HEK293 (cell line): ENCODE measurements around the gene LIPN.
A peak's percentile ranks its signal among the peaks of the same experiment; 100 is the strongest.

Experiments
- CTCF ChIA-PET: fragments of 350-600 bp; formaldehyde crosslinking; extraction: SDS; loops from one replicate; lab custom pipeline; 2021; ENCODE audit warnings: antibody characterized with exemption; lab: Yijun Ruan, JAX
- POLR2A ChIA-PET: fragments of 300-600 bp; formaldehyde crosslinking; extraction: SDS; loops from one replicate; lab custom pipeline; 2020; ENCODE audit warnings: antibody characterized with exemption, inconsistent platforms; lab: Yijun Ruan, JAX
- H3K27ac ChIP-seq: fragments of 200-500 bp; sonication (Bioruptor generic); 2 replicates; pipeline ENCODE4 v1.5.1; 2014; ENCODE audit warnings: low read depth, low read length, control low read depth, inconsistent platforms; ENCODE audit errors: extremely low read depth
- H3K36me3 ChIP-seq, 2 experiments: fragments of 200-500 bp in 1 of 2; sonication (Bioruptor generic) in 1 of 2; 1 replicate in 1 of 2; 2 replicates in 1 of 2; pipeline ENCODE4 v1.5.1; 2014 to 2017; ENCODE audit warnings: inconsistent platforms in 2 of 2, low read length in 2 of 2; ENCODE audit not compliant: control insufficient read depth in 2 of 2, insufficient read depth in 1 of 2
- H3K4me1 ChIP-seq: fragments of 200-500 bp; sonication (Bioruptor generic); 2 replicates; pipeline ENCODE4 v1.5.1; 2014; ENCODE audit warnings: mild to moderate bottlenecking, low read length, inconsistent platforms; ENCODE audit not compliant: control insufficient read depth, insufficient read depth
- H3K4me3 ChIP-seq: 2 replicates; pipeline ENCODE4 v1.5.1; 2011; ENCODE audit warnings: low read depth, mild to moderate bottlenecking, control low read depth, low read length, moderate library complexity
- H3K9me3 ChIP-seq: fragments of 200-500 bp; sonication (Bioruptor generic); 2 replicates; pipeline ENCODE4 v1.5.1; 2014; ENCODE audit warnings: low read depth, low read length, inconsistent platforms; ENCODE audit not compliant: control insufficient read depth, insufficient read depth
- KLF8 ChIP-seq: fragments of 450-650 bp; formaldehyde crosslinking; IDR thresholded peaks from 2 replicates; pipeline ENCODE4 v1.5.1; 2016; ENCODE audit warnings: missing biosample characterization, missing genetic modification characterization
- ZBTB10 ChIP-seq: fragments of 450-650 bp; formaldehyde crosslinking; IDR thresholded peaks from 2 replicates; pipeline ENCODE4 v1.5.1; 2016; ENCODE audit warnings: missing biosample characterization, missing genetic modification characterization
- ZNF266 ChIP-seq: fragments of 450-650 bp; formaldehyde crosslinking; IDR thresholded peaks from 2 replicates; pipeline ENCODE4 v1.5.1; 2016; ENCODE audit warnings: missing biosample characterization, missing genetic modification characterization, low read depth
- ZNF335 ChIP-seq: fragments of 450-650 bp; formaldehyde crosslinking; conservative IDR thresholded peaks from 2 replicates; pipeline ENCODE4 v1.5.1; 2016; ENCODE audit warnings: missing biosample characterization, missing genetic modification characterization
- ZNF37A ChIP-seq: fragments of 450-650 bp; IDR thresholded peaks from 2 replicates; pipeline ENCODE4 v1.5.1; 2018; ENCODE audit warnings: missing biosample characterization, missing genetic modification characterization
- ZNF426 ChIP-seq: fragments of 450-650 bp; formaldehyde crosslinking; IDR thresholded peaks from 2 replicates; pipeline ENCODE4 v1.5.1; 2017; ENCODE audit warnings: missing biosample characterization, missing genetic modification characterization, mild to moderate bottlenecking, inconsistent platforms, moderate library complexity
- ZNF501 ChIP-seq: fragments of 450-650 bp; formaldehyde crosslinking; IDR thresholded peaks from 2 replicates; pipeline ENCODE4 v1.5.1; 2016; ENCODE audit warnings: missing biosample characterization, missing genetic modification characterization
- ZNF555 ChIP-seq: fragments of 450-650 bp; formaldehyde crosslinking; conservative IDR thresholded peaks from 2 replicates; pipeline ENCODE4 v1.5.1; 2017; ENCODE audit warnings: missing biosample characterization, mild to moderate bottlenecking, missing genetic modification characterization, inconsistent platforms
- ZNF585B ChIP-seq: fragments of 450-650 bp; formaldehyde crosslinking; IDR thresholded peaks from 2 replicates; pipeline ENCODE4 v1.5.1; 2016; ENCODE audit warnings: missing biosample characterization, missing genetic modification characterization
- ZNF654 ChIP-seq: fragments of 450-650 bp; formaldehyde crosslinking; IDR thresholded peaks from 2 replicates; pipeline ENCODE4 v1.5.1; 2016; ENCODE audit warnings: low read depth, missing biosample characterization, missing genetic modification characterization
- ZNF747 ChIP-seq: fragments of 450-650 bp; formaldehyde crosslinking; IDR thresholded peaks from 2 replicates; pipeline ENCODE4 v1.5.1; 2016; ENCODE audit warnings: missing biosample characterization, missing genetic modification characterization
- ZNF830 ChIP-seq: fragments of 450-650 bp; IDR thresholded peaks from 2 replicates; pipeline ENCODE4 v1.5.0; 2018; ENCODE audit warnings: missing biosample characterization, missing genetic modification characterization, low read depth, mild to moderate bottlenecking, moderate library complexity
- ZSCAN18 ChIP-seq: fragments of 450-650 bp; formaldehyde crosslinking; IDR thresholded peaks from 2 replicates; pipeline ENCODE4 v1.5.1; 2016; ENCODE audit warnings: missing biosample characterization, missing genetic modification characterization
- TF ChIP-seq, protein P1 (sequence below): fragments of 450-650 bp; formaldehyde crosslinking; IDR thresholded peaks from 2 replicates; pipeline ENCODE4 v1.5.1; 2016; ENCODE audit warnings: missing biosample characterization, missing genetic modification characterization, borderline replicate concordance
- TF ChIP-seq, protein P2 (sequence below): fragments of 450-650 bp; formaldehyde crosslinking; IDR thresholded peaks from 2 replicates; pipeline ENCODE4 v1.5.1; 2016; ENCODE audit warnings: missing biosample characterization, missing genetic modification characterization
- TF ChIP-seq, protein P3 (sequence below): fragments of 450-650 bp; formaldehyde crosslinking; IDR thresholded peaks from 2 replicates; pipeline ENCODE4 v1.5.1; 2016; ENCODE audit warnings: missing biosample characterization, missing genetic modification characterization

LIPN gene

DNA sequence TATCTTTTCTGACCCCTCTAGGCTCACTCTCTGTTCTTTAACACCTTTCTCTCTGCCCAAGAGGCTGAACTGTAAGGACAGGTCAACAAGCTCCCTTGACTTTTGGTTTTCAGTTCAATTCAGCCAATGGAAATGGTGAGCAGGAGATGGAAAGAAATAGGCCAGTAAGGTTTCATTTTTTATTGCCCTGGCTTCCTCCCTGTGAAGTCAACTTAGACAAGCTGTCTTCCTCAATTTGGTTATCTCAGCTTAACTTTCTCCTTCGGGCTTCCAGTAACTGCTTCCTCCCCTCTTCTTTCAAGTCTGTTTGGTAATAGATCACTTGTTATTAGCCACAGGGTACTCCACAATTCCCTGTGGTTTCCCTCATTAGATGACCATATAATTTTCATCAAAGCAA lies 34.0 kb upstream of the LIPN start (continued):
- TF ChIP-seq, protein P1, sequence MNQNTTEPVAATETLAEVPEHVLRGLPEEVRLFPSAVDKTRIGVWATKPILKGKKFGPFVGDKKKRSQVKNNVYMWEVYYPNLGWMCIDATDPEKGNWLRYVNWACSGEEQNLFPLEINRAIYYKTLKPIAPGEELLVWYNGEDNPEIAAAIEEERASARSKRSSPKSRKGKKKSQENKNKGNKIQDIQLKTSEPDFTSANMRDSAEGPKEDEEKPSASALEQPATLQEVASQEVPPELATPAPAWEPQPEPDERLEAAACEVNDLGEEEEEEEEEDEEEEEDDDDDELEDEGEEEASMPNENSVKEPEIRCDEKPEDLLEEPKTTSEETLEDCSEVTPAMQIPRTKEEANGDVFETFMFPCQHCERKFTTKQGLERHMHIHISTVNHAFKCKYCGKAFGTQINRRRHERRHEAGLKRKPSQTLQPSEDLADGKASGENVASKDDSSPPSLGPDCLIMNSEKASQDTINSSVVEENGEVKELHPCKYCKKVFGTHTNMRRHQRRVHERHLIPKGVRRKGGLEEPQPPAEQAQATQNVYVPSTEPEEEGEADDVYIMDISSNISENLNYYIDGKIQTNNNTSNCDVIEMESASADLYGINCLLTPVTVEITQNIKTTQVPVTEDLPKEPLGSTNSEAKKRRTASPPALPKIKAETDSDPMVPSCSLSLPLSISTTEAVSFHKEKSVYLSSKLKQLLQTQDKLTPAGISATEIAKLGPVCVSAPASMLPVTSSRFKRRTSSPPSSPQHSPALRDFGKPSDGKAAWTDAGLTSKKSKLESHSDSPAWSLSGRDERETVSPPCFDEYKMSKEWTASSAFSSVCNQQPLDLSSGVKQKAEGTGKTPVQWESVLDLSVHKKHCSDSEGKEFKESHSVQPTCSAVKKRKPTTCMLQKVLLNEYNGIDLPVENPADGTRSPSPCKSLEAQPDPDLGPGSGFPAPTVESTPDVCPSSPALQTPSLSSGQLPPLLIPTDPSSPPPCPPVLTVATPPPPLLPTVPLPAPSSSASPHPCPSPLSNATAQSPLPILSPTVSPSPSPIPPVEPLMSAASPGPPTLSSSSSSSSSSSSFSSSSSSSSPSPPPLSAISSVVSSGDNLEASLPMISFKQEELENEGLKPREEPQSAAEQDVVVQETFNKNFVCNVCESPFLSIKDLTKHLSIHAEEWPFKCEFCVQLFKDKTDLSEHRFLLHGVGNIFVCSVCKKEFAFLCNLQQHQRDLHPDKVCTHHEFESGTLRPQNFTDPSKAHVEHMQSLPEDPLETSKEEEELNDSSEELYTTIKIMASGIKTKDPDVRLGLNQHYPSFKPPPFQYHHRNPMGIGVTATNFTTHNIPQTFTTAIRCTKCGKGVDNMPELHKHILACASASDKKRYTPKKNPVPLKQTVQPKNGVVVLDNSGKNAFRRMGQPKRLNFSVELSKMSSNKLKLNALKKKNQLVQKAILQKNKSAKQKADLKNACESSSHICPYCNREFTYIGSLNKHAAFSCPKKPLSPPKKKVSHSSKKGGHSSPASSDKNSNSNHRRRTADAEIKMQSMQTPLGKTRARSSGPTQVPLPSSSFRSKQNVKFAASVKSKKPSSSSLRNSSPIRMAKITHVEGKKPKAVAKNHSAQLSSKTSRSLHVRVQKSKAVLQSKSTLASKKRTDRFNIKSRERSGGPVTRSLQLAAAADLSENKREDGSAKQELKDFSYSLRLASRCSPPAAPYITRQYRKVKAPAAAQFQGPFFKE, result no peak
- TF ChIP-seq ZNF426 (no peak), ZNF585B (tag by site-specific recombination) (no peak), ZBTB10 (tag by site-specific recombination) (no peak), KLF8 (tag by site-specific recombination) (no peak), ZNF266 (tag by site-specific recombination) (no peak), ZNF555 (tag by site-specific recombination) (no peak), ZNF335 (tag by site-specific recombination) (no peak)
- TF ChIP-seq, protein P2, sequence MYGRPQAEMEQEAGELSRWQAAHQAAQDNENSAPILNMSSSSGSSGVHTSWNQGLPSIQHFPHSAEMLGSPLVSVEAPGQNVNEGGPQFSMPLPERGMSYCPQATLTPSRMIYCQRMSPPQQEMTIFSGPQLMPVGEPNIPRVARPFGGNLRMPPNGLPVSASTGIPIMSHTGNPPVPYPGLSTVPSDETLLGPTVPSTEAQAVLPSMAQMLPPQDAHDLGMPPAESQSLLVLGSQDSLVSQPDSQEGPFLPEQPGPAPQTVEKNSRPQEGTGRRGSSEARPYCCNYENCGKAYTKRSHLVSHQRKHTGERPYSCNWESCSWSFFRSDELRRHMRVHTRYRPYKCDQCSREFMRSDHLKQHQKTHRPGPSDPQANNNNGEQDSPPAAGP (tag by site-specific recombination), result no peak
- TF ChIP-seq, protein P3, sequence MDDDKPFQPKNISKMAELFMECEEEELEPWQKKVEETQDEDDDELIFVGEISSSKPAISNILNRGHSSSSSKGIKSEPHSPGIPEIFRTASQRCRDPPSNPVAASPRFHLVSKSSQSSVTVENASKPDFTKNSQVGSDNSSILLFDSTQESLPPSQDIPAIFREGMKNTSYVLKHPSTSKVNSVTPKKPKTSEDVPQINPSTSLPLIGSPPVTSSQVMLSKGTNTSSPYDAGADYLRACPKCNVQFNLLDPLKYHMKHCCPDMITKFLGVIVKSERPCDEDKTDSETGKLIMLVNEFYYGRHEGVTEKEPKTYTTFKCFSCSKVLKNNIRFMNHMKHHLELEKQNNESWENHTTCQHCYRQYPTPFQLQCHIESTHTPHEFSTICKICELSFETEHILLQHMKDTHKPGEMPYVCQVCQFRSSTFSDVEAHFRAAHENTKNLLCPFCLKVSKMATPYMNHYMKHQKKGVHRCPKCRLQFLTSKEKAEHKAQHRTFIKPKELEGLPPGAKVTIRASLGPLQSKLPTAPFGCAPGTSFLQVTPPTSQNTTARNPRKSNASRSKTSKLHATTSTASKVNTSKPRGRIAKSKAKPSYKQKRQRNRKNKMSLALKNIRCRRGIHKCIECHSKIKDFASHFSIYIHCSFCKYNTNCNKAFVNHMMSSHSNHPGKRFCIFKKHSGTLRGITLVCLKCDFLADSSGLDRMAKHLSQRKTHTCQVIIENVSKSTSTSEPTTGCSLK (tag by site-specific recombination), result no peak
- TF ChIP-seq, all 188 proteins: peak for 0

- TF ChIP-seq ZNF501 (no peak), ZSCAN18 (tag by site-specific recombination) (no peak), ZNF830 (no peak), ZNF37A (no peak), ZNF747 (no peak), ZNF654 (peak; percentile 31)
These were observed 31.6 kb upstream of the LIPN start for GRCh38 chr10:88728107-88728763.

More at GRCh38 chr10:88728107-88728763, 31.6 kb upstream of the LIPN start:
- Histone ChIP-seq H3K27ac (no peak overlapping the region), H3K4me3 (no peak overlapping the region), H3K9me3 (no peaks in the 10 kb centered on the region), H3K4me1 (no peaks in the 10 kb centered on the region), H3K36me3 (no peaks in the 10 kb centered on the region)
- CTCF ChIA-PET, result interaction anchor here (0.5 to 2.2 kb wide), 21 partner anchors 10 to 825 kb away, joined by 3 to 10 read pairs (median 4); no protein-coding TSS in a partner anchor
- POLR2A ChIA-PET, result interaction anchor here (0.6 kb wide), 1 partner anchor 519 kb away, joined by 4 read pairs; no protein-coding TSS in a partner anchor
